Skin epidermis (tissue), 12 donors: ENCODE measurements around the gene CEP131.

Source experiments
- H3K27ac ChIP-seq, 21 experiments: fragments of 200-600 bp; sonication (generic) in 11 of 21; one replicate each; pipeline ENCODE4 v1.5.0; 2020; ENCODE audit warnings: mild to moderate bottlenecking in 3 of 21, inconsistent platforms in 2 of 21, moderate library complexity in 2 of 21
- H3K4me3 ChIP-seq, 7 experiments: fragments of 200-600 bp; sonication (generic) in 2 of 7; one replicate each; pipeline ENCODE4 v1.5.0; 2020; ENCODE audit warnings: inconsistent platforms in 2 of 7, mild to moderate bottlenecking in 2 of 7, moderate library complexity in 1 of 7

The CEP131 gene

DNA sequence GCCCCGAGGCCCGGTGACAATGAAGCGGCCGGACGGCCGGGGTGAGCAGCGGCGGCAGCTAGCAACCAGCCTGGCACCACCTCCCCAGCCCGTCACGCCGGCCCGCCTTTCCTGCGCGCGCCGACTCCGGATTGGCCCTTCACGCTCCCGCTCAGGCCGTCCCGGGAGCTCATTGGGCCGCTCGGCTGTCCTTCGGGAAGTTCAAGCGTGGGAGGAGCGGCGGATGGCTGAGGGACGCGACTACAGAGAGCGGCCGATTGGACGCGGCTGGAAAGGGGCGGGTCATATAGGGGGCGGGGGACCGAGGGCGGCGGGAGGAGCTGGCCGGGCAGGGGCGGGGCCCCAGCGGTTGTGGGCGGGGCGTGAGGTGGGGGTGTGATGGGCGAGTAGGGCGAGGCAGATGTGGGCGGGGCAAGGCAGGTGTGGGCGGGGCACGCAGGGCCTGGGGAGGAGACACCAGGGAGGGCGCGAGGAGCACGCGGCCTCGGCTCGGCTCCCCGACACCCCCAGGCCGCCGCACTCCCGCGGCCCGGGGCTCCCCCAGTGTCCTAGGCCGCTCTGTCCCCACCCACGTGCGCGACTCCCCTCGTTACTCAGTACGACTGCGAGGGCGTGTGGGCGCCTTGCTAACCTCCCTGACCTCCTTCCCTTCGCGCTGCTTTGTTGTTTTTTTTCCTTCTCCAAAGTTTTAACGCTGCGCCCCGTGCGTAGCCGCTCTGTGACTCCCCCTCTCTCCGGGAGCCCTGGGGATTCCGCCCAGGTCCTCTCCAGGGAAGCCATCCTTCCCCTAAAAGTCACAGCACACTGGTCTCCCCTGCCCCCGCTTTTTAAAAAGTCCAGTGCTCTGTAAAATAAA lies at the start of gene CEP131:
Gene CEP131, minus strand, starts transcription at position 60 of the 856 bp plus-strand sequence. CDS start 2,909 bp downstream, outside the sequence.
- Histone ChIP-seq H3K4me3 (peak within 1 kb of the TSS; percentile 73 to 87 (median 81)), H3K27ac (peak within 1 kb of the TSS in 20 of 21 experiments; percentile 3 to 86 (median 64))

DNA sequence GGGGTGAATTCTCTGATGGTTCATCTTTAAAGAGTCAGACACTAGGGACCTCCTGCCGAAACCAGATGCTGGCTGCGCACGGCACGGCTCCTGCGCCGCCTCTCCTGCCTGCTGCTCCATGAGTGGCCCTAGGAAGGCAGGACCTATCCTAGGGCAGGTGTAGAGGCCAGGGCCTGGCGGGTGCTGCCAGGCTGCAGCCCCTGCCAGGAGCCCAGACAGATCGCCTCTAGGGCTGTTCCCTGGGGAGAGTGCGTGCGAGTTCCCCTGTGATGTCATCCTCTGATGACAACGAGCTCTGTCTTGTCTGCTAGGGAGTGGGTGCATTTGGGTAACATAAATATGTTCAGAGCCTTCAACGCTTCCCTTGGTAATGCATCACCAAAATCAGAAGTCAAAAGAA lies 48.5 kb upstream of the CEP131 start:
- H3K27ac ChIP-seq = no peak overlapping the region
- no peak overlapping the region for H3K4me3 ChIP-seq

DNA sequence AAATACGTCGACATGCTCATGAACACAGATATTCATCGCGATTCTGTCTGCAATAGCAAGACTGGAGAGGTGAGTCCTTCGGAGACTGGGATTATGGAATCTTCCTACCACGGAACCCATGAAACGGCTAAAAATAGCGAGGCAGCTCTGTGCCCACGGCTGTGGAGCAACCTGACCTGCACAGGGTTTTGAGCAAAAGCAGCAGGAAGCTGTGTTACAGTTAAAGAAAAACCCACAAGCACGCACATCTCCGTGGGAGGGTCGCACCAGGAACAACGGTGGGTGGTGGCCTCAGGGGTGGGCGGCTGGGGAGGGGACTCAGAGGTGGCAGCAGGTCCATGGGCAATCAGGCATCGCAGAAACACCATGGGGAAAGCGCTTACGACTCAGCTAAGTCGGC lies 47.5 kb upstream of the CEP131 start:
- Histone ChIP-seq H3K4me3 (no peak overlapping the region), H3K27ac (no peak overlapping the region)

DNA sequence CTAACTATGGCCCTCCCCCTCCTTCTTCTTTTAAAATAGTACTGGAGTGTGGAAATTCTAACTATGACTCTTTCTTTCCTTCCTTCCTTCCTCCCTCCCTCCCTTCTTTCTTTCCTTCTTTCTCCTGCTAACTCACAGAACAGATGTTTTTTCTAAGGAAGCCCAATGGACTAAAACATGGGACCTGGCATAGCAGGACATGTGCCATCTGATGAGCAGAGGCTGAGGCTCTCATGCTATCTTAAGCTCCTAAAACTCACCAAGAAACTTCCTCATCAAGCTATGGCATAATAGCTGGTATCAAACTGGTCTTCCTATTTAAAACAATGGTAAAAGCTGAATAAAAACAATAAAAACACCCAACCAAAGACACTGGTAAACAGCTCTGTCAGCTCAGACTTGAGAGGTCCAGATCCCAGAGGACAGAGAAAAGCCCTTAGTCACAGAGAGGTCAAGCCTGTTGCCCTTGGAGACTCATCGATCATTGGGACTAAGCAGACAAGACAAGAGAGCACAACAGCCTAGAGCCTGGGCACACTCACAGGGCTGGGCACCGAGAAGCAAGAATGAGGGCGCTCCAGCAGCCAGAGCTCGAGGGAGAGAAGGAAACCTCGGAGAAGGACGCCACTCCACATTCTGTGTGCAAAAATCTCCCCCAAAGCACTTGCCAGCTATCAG lies 44.8 kb upstream of the CEP131 start:
- no peak overlapping the region for H3K4me3 ChIP-seq

DNA sequence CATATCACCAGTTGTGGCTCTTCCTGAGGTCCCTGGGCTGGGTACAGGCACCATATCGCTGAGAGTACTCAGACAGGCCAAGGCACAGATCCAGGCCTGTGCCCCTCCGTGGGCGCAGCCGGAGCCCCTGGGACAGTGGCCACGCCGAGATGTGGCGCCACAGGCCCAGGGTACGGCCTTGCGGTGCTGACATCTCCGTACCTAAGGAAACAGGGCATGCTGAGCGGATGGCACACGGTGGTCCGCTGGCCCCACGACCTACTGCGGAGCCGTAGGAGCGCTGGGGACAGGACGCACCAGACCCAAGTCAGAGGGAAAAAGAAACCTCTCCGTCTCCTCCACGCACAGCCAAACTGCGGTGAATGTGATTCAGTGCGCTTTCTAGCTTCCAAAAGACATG lies 42.8 kb upstream of the CEP131 start:
- no peak overlapping the region for H3K27ac ChIP-seq
- no peak overlapping the region for H3K4me3 ChIP-seq

More for the DNA sequence above, 44.8 kb upstream of the CEP131 start:
- H3K27ac ChIP-seq = no peak overlapping the region

DNA sequence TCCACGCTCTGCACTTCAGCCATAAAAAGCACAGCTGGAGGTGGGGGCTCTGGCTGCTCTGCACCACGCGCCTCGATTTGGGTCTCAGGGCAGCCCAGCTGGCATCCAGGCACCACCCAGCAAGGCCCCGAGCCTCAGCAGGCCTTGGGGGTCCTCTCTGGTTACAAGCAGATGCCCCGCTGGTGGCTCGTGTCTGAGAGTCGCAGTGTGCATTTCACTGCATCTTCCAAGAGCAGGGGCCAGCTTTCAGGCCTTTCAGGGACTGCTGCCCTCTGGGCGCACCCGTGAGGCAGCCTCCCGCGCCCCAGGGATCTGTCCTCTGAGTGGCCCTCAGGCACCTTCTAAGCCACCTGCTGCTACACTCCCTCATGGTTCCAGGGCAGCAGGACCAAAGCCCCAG lies 41.9 kb upstream of the CEP131 start:
- Histone ChIP-seq H3K4me3 (no peak overlapping the region), H3K27ac (no peak overlapping the region)

DNA sequence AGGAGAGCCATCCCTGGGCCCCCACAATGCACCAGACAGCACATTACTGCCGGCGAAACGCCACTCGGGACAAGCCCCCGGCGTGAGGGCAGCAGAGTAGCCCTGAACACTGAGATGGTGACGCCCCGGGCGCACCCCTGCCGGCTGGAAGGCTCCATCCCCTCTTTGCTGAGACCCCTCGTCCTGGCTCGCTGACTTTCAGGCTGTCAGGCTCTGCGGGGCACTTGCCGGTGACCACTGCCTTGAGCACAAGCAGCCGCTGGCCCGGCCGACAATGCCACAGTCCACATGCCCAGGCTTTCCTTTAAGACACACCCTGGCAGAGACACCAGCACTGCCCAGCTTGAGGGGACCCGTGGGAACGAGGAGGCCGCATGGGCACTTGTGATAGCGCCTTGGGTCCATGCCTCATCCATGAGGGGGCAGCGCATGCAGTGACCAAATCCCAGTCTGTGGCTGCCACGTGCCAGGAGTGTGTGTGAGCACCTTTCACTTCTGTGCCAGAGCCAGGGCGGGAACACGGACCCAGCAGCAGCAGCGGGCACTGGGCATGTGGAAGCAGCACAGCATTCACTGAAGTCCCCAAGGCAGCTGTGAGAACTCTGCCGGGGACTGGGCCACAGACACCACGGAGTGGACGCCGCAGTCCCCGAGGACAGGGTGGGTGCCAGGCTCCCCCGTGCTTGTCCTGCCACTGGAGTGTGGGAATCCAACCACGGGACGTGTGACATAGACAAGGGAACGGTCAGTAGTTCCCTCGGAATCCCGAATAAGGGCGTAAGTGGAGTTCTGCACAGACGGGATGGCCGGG lies 40.8 kb upstream of the CEP131 start:
- Histone ChIP-seq H3K4me3 (no peak overlapping the region), H3K27ac (no peak overlapping the region)

DNA sequence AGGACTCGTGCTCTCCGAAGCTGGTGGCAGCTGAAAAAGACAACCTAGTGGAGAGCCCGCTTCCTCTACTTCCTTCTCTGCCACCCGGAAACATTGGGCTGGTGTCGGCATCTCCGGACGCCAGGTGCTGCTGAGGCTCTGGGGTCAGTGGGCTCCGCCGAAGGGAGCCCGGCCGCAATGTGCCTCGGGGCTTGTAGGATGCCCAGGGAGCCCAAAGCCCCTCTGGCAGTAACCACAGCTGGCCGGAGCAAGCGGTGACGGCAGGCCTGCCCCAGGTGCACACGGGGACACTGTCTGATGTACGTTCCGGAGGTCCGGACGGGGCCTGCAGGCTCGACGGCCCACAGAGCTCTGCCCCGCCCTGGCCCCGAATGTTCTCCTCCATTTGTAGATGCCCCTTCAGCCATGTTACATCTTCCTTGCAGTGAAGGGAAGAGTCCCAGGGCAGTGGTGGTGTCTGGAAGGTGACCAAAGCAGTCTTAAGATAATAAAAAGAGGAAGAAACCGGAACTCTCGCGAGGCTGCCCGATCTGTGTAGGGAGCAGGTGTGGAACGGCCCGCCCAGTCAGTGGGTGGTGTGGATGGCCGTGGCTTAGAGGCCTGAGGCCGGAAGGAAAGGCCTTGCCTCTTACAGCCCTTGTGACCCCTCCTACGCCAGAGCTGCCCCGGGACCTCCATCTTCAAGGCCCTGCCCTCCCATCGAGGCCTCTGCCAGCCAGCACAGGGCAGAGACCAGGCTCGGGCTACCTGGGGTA lies 39.0 kb upstream of the CEP131 start:
- no peak overlapping the region for H3K27ac ChIP-seq
- H3K4me3 ChIP-seq = no peak overlapping the region

DNA sequence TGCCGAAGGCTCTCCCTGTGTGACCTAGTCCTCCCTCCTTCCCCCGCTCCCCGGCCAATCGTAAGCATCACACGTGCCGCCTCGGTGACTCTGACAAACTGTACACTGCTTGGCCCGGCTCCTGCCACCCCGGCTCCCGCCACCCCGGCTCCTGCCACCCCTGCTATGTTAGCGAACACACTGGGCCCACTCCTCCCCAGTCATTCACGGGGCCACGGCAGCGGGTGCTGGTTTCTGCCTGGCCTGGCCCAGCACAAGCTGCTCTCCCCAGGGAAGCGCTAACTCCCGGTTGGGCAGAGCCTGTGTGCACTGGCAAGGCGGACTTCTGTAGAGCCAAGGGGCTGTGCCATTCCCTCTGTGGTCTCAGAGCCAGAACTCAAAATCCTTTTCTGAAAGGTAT lies 38.3 kb upstream of the CEP131 start:
- H3K4me3 ChIP-seq = no peak overlapping the region

DNA sequence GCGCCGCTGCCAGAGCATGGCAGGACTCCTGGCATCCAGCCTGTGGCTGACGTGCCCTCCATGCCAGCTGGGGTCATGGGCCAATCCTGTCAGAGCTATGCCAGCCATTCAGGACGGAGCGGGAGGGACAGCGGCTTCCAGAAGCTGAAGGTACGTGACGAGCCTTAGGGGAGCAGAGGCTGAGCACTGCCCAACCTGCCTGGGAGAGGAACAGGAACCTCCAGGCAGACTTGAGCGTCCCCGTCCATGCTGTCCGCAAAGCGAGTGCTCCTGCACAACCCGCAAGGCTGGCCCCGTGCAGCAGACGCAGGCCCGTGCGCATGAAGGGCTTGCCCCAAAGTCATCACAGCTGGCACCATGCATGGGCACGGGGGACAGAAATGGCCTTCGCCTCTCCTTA lies 37.9 kb upstream of the CEP131 start:
- no peak overlapping the region for H3K4me3 ChIP-seq
- H3K27ac ChIP-seq = no peak overlapping the region

More for the DNA sequence above, 38.3 kb upstream of the CEP131 start:
- no peak overlapping the region for H3K27ac ChIP-seq

DNA sequence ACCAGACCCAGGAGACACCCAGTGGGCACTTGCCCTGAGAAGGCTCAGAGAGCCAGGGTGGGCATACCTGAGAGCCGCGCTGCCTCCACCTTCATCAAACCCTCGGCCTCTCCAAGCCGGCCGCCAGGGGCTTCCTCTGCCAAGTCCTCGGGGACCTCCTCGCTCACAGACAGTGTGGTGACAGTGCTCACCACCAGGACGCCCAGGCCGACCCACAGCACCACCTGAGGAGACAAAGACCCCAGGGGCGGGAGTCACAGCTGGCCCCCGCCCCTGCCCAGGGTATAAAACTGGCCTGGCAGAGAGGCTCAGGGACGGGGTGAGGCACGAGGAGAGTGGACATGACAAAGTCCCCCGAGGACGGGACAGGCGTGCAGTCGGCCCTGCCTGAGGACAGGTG lies 37.4 kb upstream of the CEP131 start:
- Histone ChIP-seq H3K4me3 (no peak overlapping the region), H3K27ac (no peak overlapping the region)

DNA sequence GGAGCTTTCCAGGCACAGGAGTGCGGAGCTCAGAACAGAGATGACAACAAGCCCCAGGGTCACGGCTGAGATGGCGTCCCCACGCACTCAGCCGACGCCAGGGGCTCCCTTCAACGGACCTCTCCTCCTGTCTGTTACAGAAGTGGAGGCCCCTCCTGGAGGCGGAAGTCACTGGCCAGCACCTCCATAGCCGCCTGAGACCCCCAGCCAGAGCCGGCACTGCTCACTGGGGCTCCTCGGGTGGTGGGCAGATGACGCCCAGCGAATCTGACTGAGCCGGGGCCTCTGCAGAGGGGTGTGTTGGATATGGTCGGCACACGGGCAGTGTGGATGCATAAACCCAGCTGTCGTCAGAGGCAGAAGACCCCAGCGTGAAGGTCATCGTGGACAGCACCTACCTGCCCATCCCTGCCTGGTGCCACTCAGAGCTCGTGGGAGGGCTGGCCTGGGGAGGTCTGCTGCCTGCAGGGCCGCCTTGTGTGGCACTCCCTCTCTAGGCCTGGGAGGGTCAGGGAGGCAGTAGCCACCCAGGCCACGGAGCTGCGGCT lies 36.4 kb upstream of the CEP131 start:
- no peak overlapping the region for H3K27ac ChIP-seq

DNA sequence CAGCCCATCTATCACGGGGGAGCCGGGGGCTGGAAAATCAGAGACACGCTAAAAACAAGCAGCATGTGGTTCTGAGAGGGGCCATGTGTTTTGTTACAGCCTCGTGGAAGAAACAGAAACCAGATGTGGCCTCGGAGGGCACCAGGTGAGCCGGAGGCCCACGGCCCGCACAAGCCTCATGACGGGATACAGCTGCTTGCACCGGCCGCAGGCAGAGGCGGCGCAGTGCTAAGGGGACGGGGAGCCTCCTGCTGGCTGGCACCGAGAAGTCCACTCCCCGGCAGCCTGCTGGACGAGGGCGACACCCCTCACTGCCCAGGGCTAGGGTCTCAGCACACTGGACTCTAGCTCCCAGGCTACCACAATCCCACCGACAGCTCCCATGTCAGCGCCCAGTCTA lies 35.5 kb upstream of the CEP131 start:
- Histone ChIP-seq H3K27ac (no peak overlapping the region), H3K4me3 (no peak overlapping the region)

More for the DNA sequence above, 36.4 kb upstream of the CEP131 start:
- no peak overlapping the region for H3K4me3 ChIP-seq

DNA sequence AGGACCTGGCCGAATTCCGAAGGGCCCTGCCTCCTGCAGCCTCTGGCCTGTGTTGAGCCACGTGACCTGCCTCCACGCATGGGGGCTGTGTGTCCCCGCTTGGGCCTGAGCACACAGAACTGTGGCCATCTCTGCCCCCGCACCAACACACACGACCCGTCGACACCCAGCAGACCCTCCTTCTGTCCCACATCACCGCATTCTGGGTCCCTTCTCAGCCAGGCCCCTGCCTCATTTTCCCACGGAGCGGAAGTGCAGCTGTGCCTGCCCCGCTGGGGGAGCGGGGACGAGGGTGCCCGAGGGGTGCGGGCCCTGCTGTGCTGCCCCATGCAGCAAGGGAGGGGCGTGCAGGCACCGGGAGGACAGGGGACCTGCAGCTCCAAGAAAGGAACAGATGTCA lies 34.8 kb upstream of the CEP131 start:
- no peak overlapping the region for H3K4me3 ChIP-seq
- H3K27ac ChIP-seq = no peak overlapping the region

DNA sequence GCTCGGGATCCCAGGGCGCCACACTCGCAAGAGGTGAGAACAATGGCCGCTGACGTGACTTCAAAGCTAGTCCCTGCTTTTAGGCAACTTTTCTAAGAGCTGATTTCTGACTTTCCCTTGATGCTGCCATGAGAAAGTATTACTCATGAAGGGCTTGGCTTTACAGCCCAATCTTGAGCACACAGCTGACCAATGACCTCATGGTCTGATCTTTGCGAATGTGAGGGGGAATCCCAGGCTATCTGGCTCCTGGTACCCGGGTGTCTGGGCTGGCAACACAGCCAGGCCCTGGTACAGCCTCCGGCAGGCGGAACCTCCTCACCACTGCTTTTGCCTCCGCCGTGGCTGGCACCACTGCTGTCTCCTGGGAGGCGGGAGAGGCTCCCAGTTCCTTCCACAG lies 33.9 kb upstream of the CEP131 start:
- peak overlapping the region in 1 of 21 experiments; percentile 22 for H3K27ac ChIP-seq
- no peak overlapping the region for H3K4me3 ChIP-seq

DNA sequence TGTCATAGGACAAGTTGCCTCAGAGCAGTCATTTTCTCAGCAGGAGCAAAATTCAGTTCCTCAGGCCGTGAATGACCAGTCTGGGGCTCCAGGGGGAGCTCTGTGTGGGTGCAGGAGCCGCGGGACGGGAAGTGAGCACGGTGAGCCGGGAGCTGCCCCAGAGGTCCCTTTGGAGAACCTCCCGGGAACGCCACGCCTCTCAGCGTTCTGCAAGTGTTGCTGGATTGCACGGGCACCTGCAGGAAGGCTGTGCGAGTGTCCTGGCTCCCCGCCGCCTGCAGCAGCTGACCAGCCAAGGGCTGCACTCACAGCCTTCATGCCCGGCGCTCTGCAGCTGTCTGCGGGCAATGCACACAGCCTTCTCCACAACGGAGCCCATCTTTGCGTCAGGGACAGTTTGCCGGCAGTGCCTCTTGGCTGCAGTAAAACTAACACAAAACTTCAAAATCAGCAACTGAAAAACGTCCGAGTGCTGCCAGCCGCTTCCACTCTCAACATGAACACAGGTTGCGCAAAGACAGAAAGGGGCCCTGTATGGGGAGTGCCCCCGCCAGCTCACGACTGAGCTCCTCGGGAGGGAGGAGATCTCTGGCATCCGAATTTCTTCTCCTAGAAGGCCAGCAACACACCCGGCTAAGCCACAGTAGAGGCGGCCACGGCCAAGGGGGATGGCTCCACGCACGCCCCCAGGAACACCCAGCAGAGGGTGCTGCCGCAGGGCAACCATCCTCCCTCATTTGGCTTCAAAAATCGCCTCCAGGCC lies 32.4 kb upstream of the CEP131 start:
- H3K27ac ChIP-seq = peak overlapping the region in 1 of 21 experiments; percentile 21
- H3K4me3 ChIP-seq = no peak overlapping the region

DNA sequence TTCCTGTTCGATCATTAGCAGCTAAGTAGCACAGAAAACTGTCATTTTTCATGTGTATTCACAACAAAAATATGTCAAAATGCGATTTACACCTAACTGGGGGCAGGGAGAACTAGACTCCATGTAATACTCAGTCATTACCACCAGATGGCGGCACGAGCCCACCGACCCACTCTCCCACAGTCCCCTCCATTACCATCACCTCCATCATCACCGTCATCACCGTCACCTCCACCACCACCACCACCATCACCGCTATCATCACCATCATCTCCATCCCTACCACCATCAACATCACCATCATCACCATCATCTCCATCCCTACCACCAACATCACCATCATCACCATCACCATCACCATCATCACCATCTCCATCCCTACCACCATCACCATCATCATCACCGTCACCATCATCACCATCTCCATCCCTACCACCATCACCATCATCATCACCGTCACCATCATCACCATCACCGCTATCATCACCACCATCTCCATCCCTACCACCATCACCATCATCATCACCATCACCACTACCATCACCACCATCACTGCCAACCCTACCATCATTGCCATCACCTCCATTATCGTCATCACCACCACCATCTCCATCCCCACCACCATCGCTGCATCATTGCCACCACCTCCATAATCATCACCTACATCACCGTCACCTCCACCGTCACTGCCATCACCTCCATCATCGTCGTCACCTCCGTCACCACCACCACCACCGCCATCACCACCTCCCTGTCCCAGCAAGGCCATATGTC lies 30.8 kb upstream of the CEP131 start:
- Histone ChIP-seq H3K4me3 (no peak overlapping the region), H3K27ac (no peak overlapping the region)

DNA sequence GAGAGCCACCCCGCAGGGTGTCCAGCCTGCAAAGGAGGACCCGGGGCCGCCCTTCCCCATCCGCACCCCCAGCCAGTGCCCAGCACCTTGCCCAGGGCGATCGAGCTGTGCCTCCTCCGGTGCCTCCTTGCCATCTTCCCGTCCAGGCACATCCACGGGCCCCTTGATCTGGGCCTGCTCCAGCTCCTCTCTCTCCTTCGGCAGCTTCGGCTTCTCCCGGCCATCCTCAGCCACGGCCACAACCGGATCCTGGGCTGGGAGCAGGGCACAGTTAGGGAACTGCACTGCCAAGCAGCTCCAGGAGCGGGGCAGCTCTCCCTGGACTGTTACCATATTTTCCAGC lies 30.2 kb upstream of the CEP131 start:
- H3K27ac ChIP-seq = no peak overlapping the region

More for the DNA sequence above, 30.2 kb upstream of the CEP131 start:
- H3K4me3 ChIP-seq = no peak overlapping the region
